CD4-positive, alpha-beta T cell (primary cell): ENCODE results near the gene CCDC83. TPM values are rescaled to one million over a fixed set of nuclear protein-coding genes. Genes with fewer than 3 reads are reported as not detected.
A peak's percentile ranks its signal among the peaks of the same experiment; 100 is the strongest.

Experiments
- ATAC-seq: fragments of 200-7000 bp; cut with Tn5 transposase; one replicate; pipeline ENCODE4 v1.10.0; 2022; ENCODE audit warnings: mild to moderate bottlenecking; ENCODE audit not compliant: poor library complexity
- CTCF ChIA-PET: fragments of 350-600 bp; sonication (Branson Sonifier 250); formaldehyde crosslinking; loops from one replicate; lab custom pipeline; 2021; ENCODE audit warnings: antibody characterized with exemption, inconsistent platforms; lab: Charles Lee
- POLR2A ChIA-PET: fragments of 350-600 bp; sonication (Branson Sonifier 250); formaldehyde crosslinking; loops from one replicate; lab custom pipeline; 2021; ENCODE audit warnings: antibody characterized with exemption, inconsistent platforms; lab: Charles Lee
- DNase-seq, 14 experiments: peaks; one replicate each; pipeline ENCODE4 v3.0.0-alpha.2; 2013 to 2020; ENCODE audit warnings: mixed read lengths in 2 of 14
- H3K27ac ChIP-seq, 2 donors: one replicate each; pipeline versions ENCODE4 v1.5.1 to v1.7.0; 2013; ENCODE audit warnings: low read length in 2 of 2, low read depth in 1 of 2, mild to moderate bottlenecking in 1 of 2
- H3K27me3 ChIP-seq, 2 experiments: 1 replicate in 1 of 2; 2 replicates in 1 of 2; pipeline versions ENCODE4 v1.6.1 to v1.7.0; 2013; ENCODE audit warnings: low read length in 2 of 2, control low read depth in 1 of 2, mild to moderate bottlenecking in 1 of 2, moderate library complexity in 1 of 2; ENCODE audit not compliant: insufficient read depth in 2 of 2, control insufficient read depth in 1 of 2
- H3K36me3 ChIP-seq: one replicate; pipeline ENCODE4 v1.6.1; 2013; ENCODE audit warnings: low read length, control low read depth; ENCODE audit not compliant: insufficient read depth
- H3K4me1 ChIP-seq: one replicate; pipeline ENCODE4 v1.6.1; 2013; ENCODE audit warnings: low read length, control low read depth; ENCODE audit not compliant: insufficient read depth
- H3K4me3 ChIP-seq: one replicate; pipeline ENCODE4 v1.5.1; 2013; ENCODE audit warnings: mild to moderate bottlenecking, low read length, moderate library complexity
- H3K9me3 ChIP-seq, 2 experiments: 1 replicate in 1 of 2; 2 replicates in 1 of 2; pipeline versions ENCODE4 v1.6.1 to v1.7.0; 2013; ENCODE audit warnings: low read length in 2 of 2, mild to moderate bottlenecking in 2 of 2, control low read depth in 1 of 2, moderate library complexity in 1 of 2; ENCODE audit not compliant: control insufficient read depth in 1 of 2, insufficient read depth in 1 of 2
- H3K27ac Mint-ChIP-seq: one replicate; pipeline ENCODE4 v1.8.0; 2020; ENCODE audit warnings: mixed read lengths
- H3K27me3 Mint-ChIP-seq: one replicate; pipeline ENCODE4 v1.8.0; 2021; ENCODE audit warnings: mixed read lengths
- H3K36me3 Mint-ChIP-seq: one replicate; pipeline ENCODE4 v1.8.0; 2021; ENCODE audit warnings: low read depth, mixed read lengths
- H3K4me1 Mint-ChIP-seq: one replicate; pipeline ENCODE4 v1.8.0; 2021; ENCODE audit warnings: low read depth, mixed read lengths
- H3K4me3 Mint-ChIP-seq: one replicate; pipeline ENCODE4 v1.8.0; 2020; ENCODE audit warnings: mild to moderate bottlenecking, mixed read lengths
- H3K9me3 Mint-ChIP-seq: one replicate; pipeline ENCODE4 v1.8.0; 2020; ENCODE audit warnings: mixed read lengths
- intact Hi-C, 2 experiments: fragments of 100-400 bp; cut with DNase I in 1 of 2; cut with micrococcal nuclease in 1 of 2; formaldehyde crosslinking; loops; one replicate each; pipeline versions ENCODE4 v1.15.1 to v1.9.0; 2023 to 2025; cut with DNase I, micrococcal nuclease
- total RNA-seq, 174 experiments: library from RNA in 2 of 174; stranded (reverse) in 2 of 174; gene quantifications; one replicate each; pipeline ENCODE4 v1.2.3 and lab custom pipeline; 2021 to 2026
- TF ChIP-seq, protein P1 (sequence below): fragments of 200-600 bp; IDR thresholded peaks from one replicate; pipeline ENCODE4 v1.8.0; 2022; ENCODE audit warnings: antibody characterized with exemption, mild to moderate bottlenecking

Gene CCDC83
- total RNA-seq, 2 experiments from 2014 or later, result not detected

DNA sequence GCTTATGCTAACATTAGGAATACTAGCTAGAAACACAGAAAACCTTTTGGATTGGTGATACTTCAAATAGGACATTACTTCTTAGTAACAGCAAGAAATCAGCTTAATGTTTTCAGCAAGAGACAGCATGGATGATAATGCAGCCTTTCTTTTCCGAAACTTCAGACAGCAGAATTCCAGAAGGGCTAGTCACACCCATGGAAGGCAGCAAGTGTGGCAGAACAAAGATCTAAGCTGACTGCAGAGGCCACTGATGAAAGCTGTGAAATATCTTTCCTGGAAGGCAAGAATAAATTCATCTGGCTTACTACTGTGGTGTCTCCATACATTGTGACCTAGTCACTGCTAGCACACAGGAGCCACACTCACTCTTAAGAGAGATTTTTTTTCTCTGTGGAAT, 100.3 kb downstream of the CCDC83 start:
- peaks cover 14% of the 10 kb centered on the region for H3K9me3 Mint-ChIP-seq
- Histone ChIP-seq H3K27ac (no peak overlapping the region), H3K4me3 (no peak overlapping the region), H3K4me1 (no peaks in the 10 kb centered on the region), H3K27me3 (no peaks in the 10 kb centered on the region), H3K9me3 (peaks cover 7 to 14% of the 10 kb centered on the region in 2 experiments), H3K36me3 (peaks cover 66% of the 10 kb centered on the region)
- POLR2A ChIA-PET, result no interaction called here
- CTCF ChIA-PET, result no interaction called here
- no peaks in the 10 kb centered on the region for H3K27me3 Mint-ChIP-seq
- no peaks in the 10 kb centered on the region for H3K4me1 Mint-ChIP-seq
- TF ChIP-seq, protein P1, sequence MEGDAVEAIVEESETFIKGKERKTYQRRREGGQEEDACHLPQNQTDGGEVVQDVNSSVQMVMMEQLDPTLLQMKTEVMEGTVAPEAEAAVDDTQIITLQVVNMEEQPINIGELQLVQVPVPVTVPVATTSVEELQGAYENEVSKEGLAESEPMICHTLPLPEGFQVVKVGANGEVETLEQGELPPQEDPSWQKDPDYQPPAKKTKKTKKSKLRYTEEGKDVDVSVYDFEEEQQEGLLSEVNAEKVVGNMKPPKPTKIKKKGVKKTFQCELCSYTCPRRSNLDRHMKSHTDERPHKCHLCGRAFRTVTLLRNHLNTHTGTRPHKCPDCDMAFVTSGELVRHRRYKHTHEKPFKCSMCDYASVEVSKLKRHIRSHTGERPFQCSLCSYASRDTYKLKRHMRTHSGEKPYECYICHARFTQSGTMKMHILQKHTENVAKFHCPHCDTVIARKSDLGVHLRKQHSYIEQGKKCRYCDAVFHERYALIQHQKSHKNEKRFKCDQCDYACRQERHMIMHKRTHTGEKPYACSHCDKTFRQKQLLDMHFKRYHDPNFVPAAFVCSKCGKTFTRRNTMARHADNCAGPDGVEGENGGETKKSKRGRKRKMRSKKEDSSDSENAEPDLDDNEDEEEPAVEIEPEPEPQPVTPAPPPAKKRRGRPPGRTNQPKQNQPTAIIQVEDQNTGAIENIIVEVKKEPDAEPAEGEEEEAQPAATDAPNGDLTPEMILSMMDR, result no peak
- no peak for ATAC-seq
- H3K27ac Mint-ChIP-seq, result peak overlapping the region; percentile 28
- no peak overlapping the region for H3K4me3 Mint-ChIP-seq
- intact Hi-C loops, result no loop called here
- peaks cover 73% of the 10 kb centered on the region for H3K36me3 Mint-ChIP-seq
- no peak for DNase-seq

DNA sequence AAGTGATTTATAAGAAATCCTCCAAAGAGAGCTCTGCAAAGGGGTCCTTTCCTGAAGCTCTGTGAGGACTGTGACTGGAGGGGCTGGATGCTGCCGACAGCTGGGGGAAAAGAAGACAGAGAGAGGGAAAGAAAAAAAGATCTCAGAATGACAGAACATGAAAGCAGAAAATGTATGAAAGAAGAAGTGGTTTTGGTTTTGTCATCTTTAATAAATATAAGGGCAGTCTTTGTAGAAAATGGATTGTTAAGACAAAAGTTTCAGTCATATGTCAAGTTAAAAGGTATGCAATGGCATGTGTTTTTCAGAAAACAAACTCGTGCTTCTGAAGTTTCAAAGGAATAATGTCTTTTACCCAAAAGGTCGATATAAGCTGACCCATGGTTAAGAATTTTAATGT, 105.5 kb downstream of the CCDC83 start:
- DNase-seq, result no peak
- H3K27me3 Mint-ChIP-seq, result no peaks in the 10 kb centered on the region
- H3K36me3 ChIP-seq, result peaks cover 94% of the 10 kb centered on the region

DNA sequence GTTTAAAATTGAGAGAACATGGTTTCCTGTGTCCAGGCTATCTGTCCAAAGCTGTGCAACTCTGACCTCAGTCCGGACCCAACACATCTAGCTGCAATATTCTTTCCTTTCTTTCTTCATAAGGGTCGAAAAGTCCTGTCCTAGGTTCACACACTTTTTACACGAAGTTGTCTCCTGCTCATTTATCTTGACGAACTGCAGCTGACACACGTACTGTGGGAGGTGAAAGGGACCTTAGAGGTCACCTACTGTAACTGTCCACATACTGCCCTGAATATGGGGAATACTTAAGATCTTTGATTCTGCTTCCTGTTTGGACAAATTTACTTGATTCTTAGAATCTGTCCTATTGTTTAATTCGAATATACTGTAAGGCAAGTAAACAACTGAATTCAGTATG, 105.9 kb downstream of the CCDC83 start:
- Histone ChIP-seq H3K27ac (no peak overlapping the region), H3K4me3 (no peak overlapping the region), H3K27me3 (no peaks in the 10 kb centered on the region), H3K36me3 (peaks cover 92% of the 10 kb centered on the region), H3K4me1 (no peaks in the 10 kb centered on the region), H3K9me3 (no peaks in the 10 kb centered on the region)
- TF ChIP-seq, protein P1, result no peak
- intact Hi-C loops, result loop anchor here (10.0 kb wide), 3 partner anchors 266 to 366 kb away; partner anchors contain the start of gene CCDC89 (in 1 of the 2)
- Mint-ChIP-seq H3K27ac (no peak overlapping the region), H3K4me3 (no peak overlapping the region), H3K9me3 (no peaks in the 10 kb centered on the region), H3K36me3 (peaks cover 97% of the 10 kb centered on the region), H3K4me1 (no peaks in the 10 kb centered on the region), H3K27me3 (no peaks in the 10 kb centered on the region)
- DNase-seq (no peak), ATAC-seq (no peak)
- POLR2A ChIA-PET, result no interaction called here
- CTCF ChIA-PET, result interaction anchor here (0.6 kb wide), 1 partner anchor 277 kb away, joined by 3 read pairs; no protein-coding TSS in a partner anchor

More for the DNA sequence above, 105.5 kb downstream of the CCDC83 start:
- Mint-ChIP-seq H3K9me3 (no peaks in the 10 kb centered on the region), H3K27ac (peak overlapping the region; percentile 71), H3K36me3 (peaks cover 99% of the 10 kb centered on the region), H3K4me1 (no peaks in the 10 kb centered on the region), H3K4me3 (no peak overlapping the region)
- no peak for ATAC-seq
- Histone ChIP-seq H3K27ac (no peak overlapping the region), H3K4me3 (no peak overlapping the region), H3K27me3 (no peaks in the 10 kb centered on the region), H3K9me3 (no peaks in the 10 kb centered on the region), H3K4me1 (no peaks in the 10 kb centered on the region)
- CTCF ChIA-PET, result interaction anchor here (0.6 kb wide), 1 partner anchor 277 kb away, joined by 3 read pairs; no protein-coding TSS in a partner anchor
- TF ChIP-seq, protein P1, result no peak
- intact Hi-C loops, result loop anchor here (10.0 kb wide), 3 partner anchors 266 to 366 kb away; partner anchors contain the start of gene CCDC89 (in 1 of the 2)
- POLR2A ChIA-PET, result no interaction called here
